ENCODE measurements around the gene ATE1.

Gene ATE1

GRCh38 chr10:121822180-121822579, 105.7 kb downstream of the ATE1 start:
- TF ChIP-seq, protein P1, sequence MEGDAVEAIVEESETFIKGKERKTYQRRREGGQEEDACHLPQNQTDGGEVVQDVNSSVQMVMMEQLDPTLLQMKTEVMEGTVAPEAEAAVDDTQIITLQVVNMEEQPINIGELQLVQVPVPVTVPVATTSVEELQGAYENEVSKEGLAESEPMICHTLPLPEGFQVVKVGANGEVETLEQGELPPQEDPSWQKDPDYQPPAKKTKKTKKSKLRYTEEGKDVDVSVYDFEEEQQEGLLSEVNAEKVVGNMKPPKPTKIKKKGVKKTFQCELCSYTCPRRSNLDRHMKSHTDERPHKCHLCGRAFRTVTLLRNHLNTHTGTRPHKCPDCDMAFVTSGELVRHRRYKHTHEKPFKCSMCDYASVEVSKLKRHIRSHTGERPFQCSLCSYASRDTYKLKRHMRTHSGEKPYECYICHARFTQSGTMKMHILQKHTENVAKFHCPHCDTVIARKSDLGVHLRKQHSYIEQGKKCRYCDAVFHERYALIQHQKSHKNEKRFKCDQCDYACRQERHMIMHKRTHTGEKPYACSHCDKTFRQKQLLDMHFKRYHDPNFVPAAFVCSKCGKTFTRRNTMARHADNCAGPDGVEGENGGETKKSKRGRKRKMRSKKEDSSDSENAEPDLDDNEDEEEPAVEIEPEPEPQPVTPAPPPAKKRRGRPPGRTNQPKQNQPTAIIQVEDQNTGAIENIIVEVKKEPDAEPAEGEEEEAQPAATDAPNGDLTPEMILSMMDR (conservative IDR thresholded peaks at IDR 0.05; ENCODE audit: low read depth, low read length) = no peak
- H3K4me3 ChIP-seq (ENCODE audit: low read length) = no peak overlapping the region
- no peak for DNase-seq (ENCODE audit: low read depth)

DNA sequence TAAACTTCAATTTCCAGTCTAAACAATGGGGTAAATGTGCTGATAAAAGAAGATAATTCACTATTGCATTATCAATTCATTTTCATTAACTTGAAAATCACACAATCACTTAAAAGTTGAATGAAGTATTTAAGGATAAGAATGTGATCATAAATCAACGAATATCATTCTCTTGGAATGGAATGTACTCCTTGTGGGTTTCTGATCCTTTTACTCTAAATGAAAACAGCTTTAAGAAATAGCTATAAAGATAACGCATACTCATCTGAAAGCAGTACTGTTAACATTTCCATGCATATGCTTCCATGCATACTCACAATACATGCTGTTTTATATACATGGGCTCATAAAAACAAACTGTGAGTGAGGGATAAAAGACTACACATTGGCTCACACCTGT, 108.8 kb downstream of the ATE1 start:
- H3K4me3 ChIP-seq (ENCODE audit: low read length) = no peak overlapping the region
- no peak for DNase-seq (ENCODE audit: low read depth)
- TF ChIP-seq, protein P1 (conservative IDR thresholded peaks at IDR 0.05; ENCODE audit: low read depth, low read length) = no peak

DNA sequence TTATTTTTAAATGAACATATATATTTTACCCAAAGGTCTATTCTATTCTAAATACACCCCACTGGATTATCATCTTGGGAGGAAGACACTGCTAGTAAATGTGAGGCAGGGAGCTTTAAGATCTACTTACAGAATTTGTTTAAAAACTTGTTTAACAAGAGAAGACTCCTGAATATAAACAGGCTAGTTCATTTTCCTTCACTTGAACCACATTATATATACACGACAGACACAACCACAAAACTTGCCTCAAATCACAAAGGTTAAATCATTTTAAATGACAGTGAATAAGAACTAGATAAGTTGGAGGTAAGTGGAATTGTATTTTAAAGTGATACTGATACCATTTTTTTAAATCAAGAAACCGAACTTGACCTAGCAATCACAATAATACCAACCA, 109.2 kb downstream of the ATE1 start:
- no peak for DNase-seq (ENCODE audit: low read depth)
- TF ChIP-seq, protein P1 (conservative IDR thresholded peaks at IDR 0.05; ENCODE audit: low read depth, low read length) = no peak
- no peak overlapping the region for H3K4me3 ChIP-seq (ENCODE audit: low read length)

DNA sequence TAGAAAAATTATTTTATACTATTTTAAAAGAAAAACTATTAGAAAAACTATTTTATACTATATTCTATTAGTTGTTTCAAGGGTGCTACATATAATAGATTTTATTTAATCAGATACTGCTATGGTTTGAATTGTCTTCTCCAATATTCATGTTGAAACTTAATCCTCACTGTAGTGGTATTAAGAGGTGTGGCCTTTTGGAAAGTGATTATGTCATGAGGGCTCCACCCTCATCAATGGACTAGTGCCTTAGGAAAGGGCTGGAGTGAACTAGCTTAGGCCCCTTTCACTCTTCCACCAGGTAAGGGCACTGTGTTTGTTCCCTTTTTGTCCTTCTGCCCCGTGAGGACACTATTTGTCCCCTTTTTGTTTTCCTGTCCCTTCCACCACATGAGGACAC, 111.6 kb downstream of the ATE1 start:
- DNase-seq (ENCODE audit: low read depth) = no peak
- H3K4me3 ChIP-seq (ENCODE audit: low read length) = no peak overlapping the region
- TF ChIP-seq, protein P1 (conservative IDR thresholded peaks at IDR 0.05; ENCODE audit: low read depth, low read length) = no peak

DNA sequence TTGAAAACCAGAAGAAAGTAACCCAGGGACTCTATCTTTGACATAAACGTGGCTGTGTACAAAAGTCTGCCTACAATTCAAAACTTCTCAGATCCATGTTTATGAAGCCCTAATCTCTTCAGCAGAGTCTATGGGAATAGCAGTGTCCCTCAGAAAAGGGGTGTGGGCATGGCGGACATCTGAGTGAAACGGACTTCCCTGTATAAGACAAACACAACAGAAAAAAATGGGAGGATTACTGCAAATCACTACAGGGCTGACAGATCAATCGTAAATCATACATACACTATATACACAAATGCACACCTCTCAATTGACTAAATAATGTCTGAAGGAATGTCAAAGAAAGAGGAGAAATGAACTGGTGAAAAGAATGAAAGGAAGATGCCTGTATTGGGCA, 114.0 kb downstream of the ATE1 start:
- H3K4me3 ChIP-seq (ENCODE audit: low read length) = no peak overlapping the region
- no peak for DNase-seq (ENCODE audit: low read depth)
- TF ChIP-seq, protein P1 (conservative IDR thresholded peaks at IDR 0.05; ENCODE audit: low read depth, low read length) = no peak

DNA sequence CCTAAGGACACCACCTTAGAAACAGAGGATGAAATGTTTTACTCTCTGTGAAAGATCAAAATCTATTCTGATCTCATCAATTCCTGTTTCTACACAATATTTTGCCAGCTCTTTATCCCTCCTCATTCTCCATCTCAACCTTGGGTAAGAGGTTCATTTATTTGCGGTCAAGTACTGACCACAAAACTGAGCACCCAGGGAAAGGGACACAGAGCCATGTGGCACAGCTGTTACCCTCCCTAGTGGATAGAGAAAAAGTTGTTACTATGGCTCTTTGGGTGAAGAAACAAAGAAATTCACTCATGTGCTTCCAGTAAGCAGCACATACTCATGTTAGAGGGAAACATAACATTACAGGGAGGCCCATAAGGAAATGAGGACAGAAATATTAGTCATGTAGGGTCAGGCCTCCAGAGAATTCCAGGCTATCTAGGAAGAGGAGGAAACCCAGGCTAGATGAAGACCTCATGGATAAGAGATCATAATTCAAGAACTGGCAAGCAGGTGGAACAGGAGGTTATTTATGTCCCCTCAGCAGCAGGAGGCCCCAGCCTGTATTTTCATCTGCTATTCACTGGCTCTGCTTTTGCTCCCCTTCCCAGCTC, 114.5 kb downstream of the ATE1 start:
- H3K4me3 ChIP-seq (ENCODE audit: low read length) = no peak overlapping the region
- TF ChIP-seq, protein P1 (conservative IDR thresholded peaks at IDR 0.05; ENCODE audit: low read depth, low read length) = no peak
- no peak for DNase-seq (ENCODE audit: low read depth)

GRCh38 chr10:121812031-121812430, 115.8 kb downstream of the ATE1 start:
- no peak overlapping the region for H3K4me3 ChIP-seq (ENCODE audit: low read length)
- no peak for DNase-seq (ENCODE audit: low read depth)
- TF ChIP-seq, protein P1 (conservative IDR thresholded peaks at IDR 0.05; ENCODE audit: low read depth, low read length) = no peak

All from retinal pigment epithelial cell (primary cell).